OCI-LY1 (cell line): Measurements from ENCODE around the gene MACROD2.

Experiments
- H2AFZ ChIP-seq: fragments of 200-600 bp; sonication (generic), shearing (Covaris generic); 2 replicates; pipeline ENCODE4 v1.6.0; 2014; ENCODE audit warnings: antibody characterized with exemption, mild to moderate bottlenecking, low read length
- H3F3A ChIP-seq: fragments of 200-600 bp; sonication (generic), shearing (Covaris generic); 2 replicates; pipeline ENCODE4 v1.6.0; 2014; ENCODE audit warnings: mild to moderate bottlenecking, antibody characterized with exemption, low read length, moderate library complexity; ENCODE audit not compliant: insufficient read depth
- H3K27ac ChIP-seq: fragments of 200-600 bp; sonication (generic); 2 replicates; pipeline ENCODE4 v1.5.1; 2014; ENCODE audit warnings: low read length, mixed run types, mild to moderate bottlenecking, low read depth; ENCODE audit not compliant: poor library complexity, severe bottlenecking
- H3K27me3 ChIP-seq: fragments of 200-600 bp; sonication (generic); 2 replicates; pipeline ENCODE4 v1.6.0; 2014; ENCODE audit warnings: antibody characterized with exemption, mild to moderate bottlenecking, low read length, moderate library complexity; ENCODE audit not compliant: insufficient read depth
- H3K36me3 ChIP-seq: fragments of 200-600 bp; sonication (generic); 2 replicates; pipeline ENCODE4 v1.6.1; 2014; ENCODE audit warnings: mild to moderate bottlenecking, antibody characterized with exemption, low read length, moderate library complexity, mixed read lengths; ENCODE audit not compliant: insufficient read depth
- H3K4me1 ChIP-seq: fragments of 200-600 bp; sonication (generic); 2 replicates; pipeline ENCODE4 v1.5.1; 2014; ENCODE audit warnings: mild to moderate bottlenecking, low read length, moderate library complexity; ENCODE audit not compliant: insufficient read depth, severe bottlenecking
- H3K4me2 ChIP-seq: fragments of 200-600 bp; sonication (generic), shearing (Covaris generic); 2 replicates; pipeline ENCODE4 v1.6.1; 2014; ENCODE audit warnings: low read length
- H3K4me3 ChIP-seq: fragments of 200-600 bp; sonication (generic); 2 replicates; pipeline ENCODE4 v1.5.1; 2014; ENCODE audit warnings: low read length, low read depth, mild to moderate bottlenecking, mixed read lengths; ENCODE audit not compliant: poor library complexity, severe bottlenecking
- H3K79me2 ChIP-seq: fragments of 200-600 bp; shearing (Covaris generic); 2 replicates; pipeline ENCODE4 v1.6.1; 2016; ENCODE audit warnings: mixed run types, low read length, mixed read lengths; ENCODE audit not compliant: insufficient read depth
- H3K9ac ChIP-seq: fragments of 200-600 bp; sonication (generic), shearing (Covaris generic); 2 replicates; pipeline ENCODE4 v1.6.1; 2014; ENCODE audit warnings: mild to moderate bottlenecking, low read length, mixed read lengths
- H3K9me2 ChIP-seq: fragments of 200-600 bp; sonication (generic), shearing (Covaris generic); 2 replicates; pipeline ENCODE4 v1.6.1; 2014; ENCODE audit warnings: low read depth, mild to moderate bottlenecking, low read length, mixed read lengths
- H3K9me3 ChIP-seq: fragments of 200-600 bp; shearing (Covaris generic); 2 replicates; pipeline ENCODE4 v1.6.1; 2014; ENCODE audit warnings: low read length, mixed read lengths
- H4K20me1 ChIP-seq: fragments of 200-600 bp; sonication (generic), shearing (Covaris generic); 2 replicates; pipeline ENCODE4 v1.6.0; 2016; ENCODE audit warnings: mild to moderate bottlenecking, low read length; ENCODE audit not compliant: insufficient read depth
- EZH2 ChIP-seq: fragments of 200-600 bp; sonication (generic), shearing (Covaris generic); IDR thresholded peaks from 2 replicates; pipeline ENCODE4 v1.8.0; 2017; ENCODE audit warnings: borderline replicate concordance, mixed run types, mild to moderate bottlenecking, antibody characterized with exemption, low read length, moderate library complexity, mixed read lengths
- TF ChIP-seq, protein P1 (sequence below): fragments of 200-600 bp; sonication (generic), shearing (Covaris generic); IDR thresholded peaks from 2 replicates; pipeline ENCODE4 v1.5.1; 2017; ENCODE audit warnings: mild to moderate bottlenecking, antibody characterized with exemption, low read length, moderate library complexity, mixed read lengths

MACROD2 gene

DNA sequence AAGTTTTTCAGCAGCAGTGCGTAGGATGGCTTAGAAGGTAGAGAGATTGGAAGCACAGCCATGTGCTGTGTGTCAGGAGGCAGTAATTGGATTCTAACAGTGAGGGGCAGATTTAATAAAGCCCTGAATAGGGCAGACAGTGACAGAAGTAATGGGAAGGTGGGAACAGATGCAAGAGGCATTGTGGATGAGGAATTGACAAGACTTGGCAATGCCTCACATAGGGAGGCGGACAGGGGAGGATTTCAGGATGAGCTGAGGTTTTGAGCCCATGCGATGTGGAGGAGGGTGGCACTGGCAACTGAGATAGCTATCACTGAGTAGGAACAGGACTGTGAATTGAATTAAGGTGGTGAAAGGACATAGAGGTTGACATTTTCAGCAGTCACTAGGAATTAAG lies 604.3 kb downstream of the MACROD2 start:
- Histone ChIP-seq H3K4me2 (no peak overlapping the region), H3K4me3 (no peak overlapping the region), H3F3A (no peaks in the 10 kb centered on the region), H3K27ac (no peak overlapping the region), H4K20me1 (no peaks in the 10 kb centered on the region), H3K36me3 (no peaks in the 10 kb centered on the region), H3K27me3 (no peaks in the 10 kb centered on the region), H2AFZ (no peak overlapping the region), H3K79me2 (no peaks in the 10 kb centered on the region), H3K4me1 (no peaks in the 10 kb centered on the region), H3K9me2 (no peaks in the 10 kb centered on the region), H3K9me3 (no peaks in the 10 kb centered on the region), H3K9ac (no peak overlapping the region)
- no peak for TF ChIP-seq EZH2
- TF ChIP-seq, protein P1, sequence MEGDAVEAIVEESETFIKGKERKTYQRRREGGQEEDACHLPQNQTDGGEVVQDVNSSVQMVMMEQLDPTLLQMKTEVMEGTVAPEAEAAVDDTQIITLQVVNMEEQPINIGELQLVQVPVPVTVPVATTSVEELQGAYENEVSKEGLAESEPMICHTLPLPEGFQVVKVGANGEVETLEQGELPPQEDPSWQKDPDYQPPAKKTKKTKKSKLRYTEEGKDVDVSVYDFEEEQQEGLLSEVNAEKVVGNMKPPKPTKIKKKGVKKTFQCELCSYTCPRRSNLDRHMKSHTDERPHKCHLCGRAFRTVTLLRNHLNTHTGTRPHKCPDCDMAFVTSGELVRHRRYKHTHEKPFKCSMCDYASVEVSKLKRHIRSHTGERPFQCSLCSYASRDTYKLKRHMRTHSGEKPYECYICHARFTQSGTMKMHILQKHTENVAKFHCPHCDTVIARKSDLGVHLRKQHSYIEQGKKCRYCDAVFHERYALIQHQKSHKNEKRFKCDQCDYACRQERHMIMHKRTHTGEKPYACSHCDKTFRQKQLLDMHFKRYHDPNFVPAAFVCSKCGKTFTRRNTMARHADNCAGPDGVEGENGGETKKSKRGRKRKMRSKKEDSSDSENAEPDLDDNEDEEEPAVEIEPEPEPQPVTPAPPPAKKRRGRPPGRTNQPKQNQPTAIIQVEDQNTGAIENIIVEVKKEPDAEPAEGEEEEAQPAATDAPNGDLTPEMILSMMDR: no peak

DNA sequence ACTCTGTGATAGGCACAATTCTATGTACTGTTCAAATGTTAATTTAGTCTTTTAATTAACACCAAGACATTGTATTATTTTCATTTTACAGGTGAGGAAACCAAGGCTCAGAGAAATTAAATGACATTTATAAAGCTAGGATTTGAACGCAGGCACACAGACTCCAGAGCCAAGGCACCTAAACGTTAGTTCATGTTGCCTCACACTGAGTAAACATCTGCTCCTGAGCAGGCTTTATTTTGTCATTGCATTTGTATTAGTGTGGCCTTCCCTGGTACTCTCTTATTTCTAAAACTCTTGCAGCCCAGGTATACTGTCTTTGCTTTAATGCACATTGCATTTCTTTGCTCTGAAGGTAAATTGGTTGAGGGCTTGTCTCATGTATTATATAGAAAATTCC lies 605.2 kb downstream of the MACROD2 start:
- no peaks in the 10 kb centered on the region for H4K20me1 ChIP-seq
- H3K9ac ChIP-seq: no peak overlapping the region
- no peak for TF ChIP-seq EZH2
- TF ChIP-seq, protein P1: no peak
- no peak overlapping the region for H3K4me3 ChIP-seq
- H3K79me2 ChIP-seq: no peaks in the 10 kb centered on the region
- no peaks in the 10 kb centered on the region for H3K9me3 ChIP-seq
- H3K4me1 ChIP-seq: no peaks in the 10 kb centered on the region
- no peak overlapping the region for H3K4me2 ChIP-seq
- no peaks in the 10 kb centered on the region for H3F3A ChIP-seq
- no peaks in the 10 kb centered on the region for H3K9me2 ChIP-seq
- no peak overlapping the region for H2AFZ ChIP-seq
- no peaks in the 10 kb centered on the region for H3K27me3 ChIP-seq
- no peaks in the 10 kb centered on the region for H3K36me3 ChIP-seq
- no peak overlapping the region for H3K27ac ChIP-seq

DNA sequence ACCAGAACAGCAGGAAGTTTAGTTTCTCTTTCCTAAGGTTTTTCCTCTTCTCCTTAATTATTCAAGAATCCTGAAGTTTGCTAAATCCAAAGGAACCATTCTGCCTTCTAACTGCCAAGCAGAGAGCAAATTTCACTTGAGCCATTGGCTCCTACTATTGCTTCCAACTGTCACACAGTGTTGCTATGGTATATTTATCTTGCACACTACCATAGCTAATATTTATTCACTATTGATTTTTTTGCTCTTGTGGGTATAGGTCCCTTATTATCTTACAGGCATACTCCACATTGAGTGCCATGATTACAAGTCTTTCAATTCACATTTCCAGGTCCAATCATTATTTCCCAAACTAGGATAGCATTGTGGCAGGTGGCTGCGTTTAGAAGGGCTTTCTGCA lies 608.8 kb downstream of the MACROD2 start:
- Histone ChIP-seq H3K27ac (no peak overlapping the region), H3K4me3 (no peak overlapping the region), H3K4me2 (no peak overlapping the region), H3K36me3 (no peaks in the 10 kb centered on the region), H3K9me2 (no peaks in the 10 kb centered on the region), H3K9ac (no peak overlapping the region), H4K20me1 (no peaks in the 10 kb centered on the region), H3K9me3 (no peaks in the 10 kb centered on the region), H2AFZ (no peak overlapping the region), H3K27me3 (no peaks in the 10 kb centered on the region), H3K79me2 (no peaks in the 10 kb centered on the region), H3F3A (no peaks in the 10 kb centered on the region), H3K4me1 (no peaks in the 10 kb centered on the region)
- no peak for TF ChIP-seq EZH2
- TF ChIP-seq, protein P1: no peak
